ENCODE results near the gene C8G.

Gene C8G

GRCh38 chr9:136953771-136954269 lies 8.8 kb downstream of the C8G start:
- DNase-seq (ENCODE audit: low spot score), result no peak

DNA sequence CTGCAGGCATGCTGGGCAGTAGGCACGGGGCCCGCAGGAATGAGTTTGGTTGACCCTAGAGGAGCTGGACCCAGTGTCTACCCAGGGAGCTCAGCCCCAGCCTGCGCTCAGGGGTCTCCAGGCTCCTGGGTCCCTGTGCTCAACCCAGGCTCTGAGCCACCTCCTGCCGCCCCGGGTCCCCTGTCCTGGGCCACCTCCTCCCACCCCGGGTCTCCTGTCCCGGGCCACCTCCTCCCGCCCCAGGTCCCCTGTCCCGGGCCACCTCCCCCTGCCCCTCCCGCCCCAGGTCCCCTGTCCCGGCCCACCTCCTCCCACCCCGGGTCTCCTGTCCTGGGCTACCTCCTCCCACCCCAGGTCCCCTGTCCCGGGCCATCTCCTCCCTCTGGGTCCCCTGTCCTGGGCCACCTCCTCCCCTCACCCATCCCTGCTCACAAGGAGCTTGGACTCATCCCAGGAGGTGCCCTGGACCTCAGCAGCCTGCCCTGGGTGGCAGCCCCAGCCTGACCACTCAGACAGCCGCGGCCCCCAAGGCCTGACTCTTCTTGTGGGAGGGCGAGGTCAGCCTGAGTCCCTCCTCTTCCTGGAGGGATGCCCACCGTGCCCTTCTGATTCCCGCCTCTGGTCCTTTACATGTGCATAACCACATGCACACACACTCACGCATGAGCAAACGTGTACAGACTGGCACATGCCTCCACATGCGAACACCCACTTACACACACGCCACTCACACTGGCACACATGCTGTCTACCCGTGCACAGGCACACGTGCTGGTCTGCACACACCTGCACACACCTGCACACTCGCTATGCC lies 9.4 kb downstream of the C8G start:
- no peak for DNase-seq (ENCODE audit: low spot score)

DNA sequence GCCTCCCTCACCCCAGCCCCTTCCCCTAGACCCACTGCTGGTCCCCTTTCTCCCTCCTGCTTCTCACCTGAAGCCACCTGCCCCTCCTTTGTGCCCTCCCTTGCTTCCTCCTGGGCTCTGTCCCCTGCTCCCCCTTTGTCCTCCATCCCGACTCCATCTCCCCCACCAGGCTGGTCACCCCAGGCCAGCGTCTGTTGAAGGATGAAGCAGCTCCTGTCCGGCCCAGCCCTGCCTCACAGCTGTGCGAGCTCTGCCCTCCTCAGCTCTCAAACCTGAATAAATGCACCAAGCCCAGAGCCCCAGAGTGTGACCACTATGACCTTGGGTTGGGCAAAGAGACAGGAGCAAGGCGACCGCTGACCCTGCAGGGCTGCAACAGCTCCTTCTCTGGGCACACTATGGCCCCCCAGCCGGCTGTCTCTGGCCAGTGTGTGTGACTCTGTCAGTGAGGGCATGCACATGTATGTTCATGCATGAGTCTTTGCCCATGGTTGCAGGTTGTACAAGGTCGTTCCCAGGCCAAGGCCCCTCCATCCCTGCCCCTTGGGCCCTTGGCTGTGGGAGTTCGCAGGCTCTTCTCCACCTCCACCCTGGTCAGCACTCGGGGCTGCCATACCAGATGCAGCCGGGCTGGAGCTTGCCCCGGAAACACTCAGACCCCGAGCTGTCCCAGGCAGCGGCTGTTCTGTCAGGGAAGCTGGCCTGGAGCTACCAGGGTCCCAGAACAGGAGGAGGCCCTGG lies 10.3 kb downstream of the C8G start:
- DNase-seq (ENCODE audit: low spot score), result no peak

- no peak for DNase-seq (ENCODE audit: low spot score)
Measured at GRCh38 chr9:136955943-136956335, 10.9 kb downstream of the C8G start.

DNA sequence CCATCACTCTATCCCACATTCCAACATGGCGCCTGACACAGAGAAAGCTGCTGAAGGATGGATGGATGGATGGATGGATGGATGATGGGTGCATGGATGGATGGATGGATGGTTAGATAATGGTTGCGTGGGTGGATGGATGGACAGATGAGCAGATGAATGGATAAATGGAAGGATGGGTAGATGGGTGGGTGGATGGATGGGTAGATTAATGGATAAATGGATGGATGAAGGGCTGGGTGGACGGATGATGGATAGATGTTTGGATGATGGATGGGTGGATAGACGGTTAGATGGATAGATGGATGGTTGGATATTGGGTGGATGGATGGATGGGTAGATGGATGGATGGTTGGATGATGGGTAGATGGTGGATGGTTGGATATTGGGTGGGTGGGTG lies 11.6 kb downstream of the C8G start:
- DNase-seq (ENCODE audit: low spot score), result no peak

- no peak for DNase-seq (ENCODE audit: low spot score)
Measured at GRCh38 chr9:136957461-136957860, 12.4 kb downstream of the C8G start.

GRCh38 chr9:136957901-136958300 lies 12.9 kb downstream of the C8G start:
- DNase-seq (ENCODE audit: low spot score), result no peak

- no peak for DNase-seq (ENCODE audit: low spot score)
Measured at GRCh38 chr9:136958473-136958872, 13.4 kb downstream of the C8G start.

- DNase-seq (ENCODE audit: low spot score), result no peak
Measured at GRCh38 chr9:136958898-136959850, 14.1 kb downstream of the C8G start.

DNA sequence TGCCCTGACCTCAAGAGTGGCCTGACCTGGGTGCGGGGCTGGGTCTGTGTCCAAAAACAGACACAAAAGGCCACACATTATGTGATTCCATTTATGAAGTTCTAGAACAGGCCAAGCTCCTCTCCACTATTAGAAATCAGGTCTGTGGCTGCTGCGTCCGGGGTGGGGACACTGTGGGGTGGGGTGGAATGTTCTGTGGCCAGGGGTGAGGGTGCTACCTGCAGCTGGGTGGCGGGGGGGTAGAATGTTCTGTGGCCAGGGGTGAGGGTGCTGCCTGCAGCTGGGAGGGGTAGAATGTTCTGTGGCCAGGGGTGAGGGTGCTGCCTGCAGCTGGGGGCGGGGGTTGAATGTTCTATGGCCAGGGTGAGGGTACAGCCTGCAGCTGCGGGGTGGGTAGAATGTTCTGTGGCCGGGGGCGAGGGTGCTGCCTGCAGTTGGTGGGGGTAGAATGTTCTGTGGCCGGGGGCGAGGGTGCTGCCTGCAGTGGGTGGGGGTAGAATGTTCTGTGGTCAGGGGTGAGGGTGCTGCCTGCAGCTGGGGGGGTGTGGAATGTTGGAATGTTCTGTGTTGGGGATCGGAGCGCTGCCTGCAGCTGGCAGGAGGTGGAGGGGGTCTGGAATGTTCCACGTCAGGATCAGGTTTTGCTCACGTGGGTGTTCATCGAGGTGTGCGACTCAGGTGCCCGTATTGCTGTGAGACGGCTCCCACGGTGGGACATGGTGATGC lies 15.3 kb downstream of the C8G start:
- DNase-seq (ENCODE audit: low spot score), result no peak

GRCh38 chr9:136960938-136961275 lies 15.9 kb downstream of the C8G start:
- DNase-seq (ENCODE audit: low spot score), result no peak

DNA sequence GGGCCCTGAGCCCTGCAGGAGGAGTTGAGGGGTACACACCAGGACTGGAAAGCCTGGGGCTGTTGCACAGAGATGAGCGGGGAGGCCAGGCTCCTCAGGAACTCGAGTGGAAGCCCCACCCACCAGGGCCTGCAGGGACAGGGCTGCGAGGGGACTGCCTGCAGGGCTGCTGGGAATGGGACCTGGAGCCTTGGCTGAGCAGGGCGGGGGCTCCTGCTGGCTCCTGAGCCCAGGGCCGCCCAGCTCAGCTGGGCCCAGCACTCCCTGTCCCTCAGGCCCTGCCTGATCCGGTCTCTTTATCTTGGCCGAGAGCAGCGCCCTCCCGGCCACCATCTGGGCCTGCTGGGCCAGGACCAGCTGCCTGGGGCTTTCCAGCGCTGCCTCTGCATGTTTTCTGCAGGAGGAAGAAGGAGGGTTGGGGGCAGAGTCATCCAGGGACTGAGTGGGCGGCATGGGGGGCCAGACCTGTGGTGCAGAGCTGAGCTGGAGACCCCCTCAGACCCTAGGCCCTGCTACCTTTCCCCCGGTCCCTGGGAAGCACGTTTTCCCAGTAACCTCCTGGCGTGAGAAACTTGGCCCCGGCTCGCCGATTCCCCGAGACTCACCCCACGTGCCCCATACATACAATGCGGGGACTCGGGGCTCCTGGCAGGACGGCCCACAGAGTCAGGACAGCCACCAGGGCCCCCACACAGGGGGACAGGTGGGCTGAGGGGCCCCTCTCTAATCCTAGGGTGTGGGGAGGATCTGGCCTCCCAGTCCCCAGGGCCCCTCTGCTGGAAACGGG lies 16.4 kb downstream of the C8G start:
- DNase-seq (ENCODE audit: low spot score), result no peak

- no peak for DNase-seq (ENCODE audit: low spot score)
Measured at GRCh38 chr9:136962163-136962562, 17.1 kb downstream of the C8G start.

GRCh38 chr9:136962701-136963248 lies 17.7 kb downstream of the C8G start:
- DNase-seq (ENCODE audit: low spot score), result no peak

GRCh38 chr9:136963341-136963740 lies 18.3 kb downstream of the C8G start:
- no peak for DNase-seq (ENCODE audit: low spot score)

DNA sequence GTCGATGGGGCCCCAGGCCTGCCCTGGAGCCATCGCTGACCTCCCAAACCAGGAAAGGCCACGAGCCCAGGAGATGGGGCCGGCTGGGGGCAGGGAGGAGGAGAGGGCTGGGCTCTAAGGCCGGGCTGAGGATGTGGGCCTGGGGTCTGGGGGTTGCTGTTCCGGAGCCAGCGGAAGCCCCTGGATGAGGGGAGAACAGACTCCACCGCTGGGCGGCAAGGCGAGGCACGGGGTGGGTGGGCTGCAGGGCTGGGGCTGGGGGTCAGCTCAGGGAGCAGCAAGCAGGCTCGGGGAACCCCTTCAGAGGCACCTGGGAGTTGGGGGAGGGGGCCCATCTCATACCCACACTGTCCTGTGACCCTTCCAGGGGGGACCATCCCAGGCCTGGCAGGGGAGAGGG lies 18.7 kb downstream of the C8G start:
- no peak for DNase-seq (ENCODE audit: low spot score)

DNA sequence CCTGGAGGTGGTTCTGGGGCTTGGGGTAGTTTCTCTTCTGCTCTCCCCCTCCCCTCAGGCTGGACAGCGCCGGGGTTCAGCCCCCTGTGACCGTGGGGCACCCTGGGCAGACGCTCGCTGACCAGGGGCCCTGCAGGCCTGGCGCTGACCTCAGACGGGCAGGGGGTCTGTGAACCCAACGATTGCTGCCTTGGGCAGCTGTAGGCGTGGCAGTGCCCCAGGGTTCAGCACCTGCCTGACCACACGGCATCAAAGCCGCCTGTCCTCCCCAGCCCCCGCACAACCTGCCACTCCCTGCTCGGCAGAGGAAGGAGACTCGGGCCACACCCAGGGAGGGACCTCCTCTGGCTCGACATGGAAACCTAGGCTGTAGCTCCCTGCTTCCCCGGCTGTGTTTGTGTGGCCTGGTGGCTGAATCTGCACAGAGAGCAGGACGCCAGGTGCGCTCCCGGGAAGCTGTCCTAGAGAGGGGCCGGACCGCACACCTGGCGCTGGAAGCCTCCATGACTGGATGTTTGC lies 19.2 kb downstream of the C8G start:
- no peak for DNase-seq (ENCODE audit: low spot score)

GRCh38 chr9:136964833-136965422 lies 19.9 kb downstream of the C8G start:
- no peak for DNase-seq (ENCODE audit: low spot score)

- no peak for DNase-seq (ENCODE audit: low spot score)
Measured at GRCh38 chr9:136965771-136966484, 20.9 kb downstream of the C8G start.
